Astrocyte (in vitro differentiated cells and primary cell): Measurements from ENCODE around the gene PLEKHG5. TPM values are rescaled to one million over a fixed set of nuclear protein-coding genes. Genes with fewer than 3 reads are reported as not detected.
"Not testable (repeated sequence)": the region's sequence is repeated elsewhere in the genome, so short reads cannot be mapped to it uniquely, and the experiment has no call there.

ENCODE experiments used
- DNase-seq: peaks from one replicate; pipeline ENCODE4 v3.0.0-alpha.2; 2010; ENCODE audit warnings: low read depth
- FAIRE-seq: peaks from 2 replicates; lab custom pipeline; 2011; peaks lifted over from hg19 to GRCh38; lab: Jason Lieb, UNC
- H2AFZ ChIP-seq: 2 replicates; pipeline ENCODE4 v1.6.0; 2012; ENCODE audit warnings: low read depth, low read length, inconsistent platforms
- H3K27ac ChIP-seq: 2 replicates; pipeline ENCODE4 v1.5.1; 2011; ENCODE audit warnings: low read depth, low read length, inconsistent platforms
- H3K27me3 ChIP-seq: 2 replicates; pipeline ENCODE4 v1.6.0; 2011; ENCODE audit warnings: low read length, inconsistent platforms; ENCODE audit not compliant: insufficient read depth
- H3K36me3 ChIP-seq: 2 replicates; pipeline ENCODE4 v1.5.1; 2011; ENCODE audit warnings: low read length, inconsistent platforms; ENCODE audit not compliant: insufficient read depth
- H3K4me1 ChIP-seq: 2 replicates; pipeline ENCODE4 v1.5.1; 2011; ENCODE audit warnings: low read length, inconsistent platforms; ENCODE audit not compliant: insufficient read depth
- H3K4me2 ChIP-seq: 2 replicates; pipeline ENCODE4 v1.6.0; 2012; ENCODE audit warnings: low read length, inconsistent platforms
- H3K4me3 ChIP-seq: 2 replicates; pipeline ENCODE4 v1.5.1; 2011; ENCODE audit warnings: low read depth, mild to moderate bottlenecking, low read length, inconsistent platforms; ENCODE audit not compliant: insufficient read depth
- H3K79me2 ChIP-seq: 2 replicates; pipeline ENCODE4 v1.6.0; 2012; ENCODE audit warnings: mild to moderate bottlenecking, low read length, inconsistent platforms; ENCODE audit not compliant: insufficient read depth
- H3K9ac ChIP-seq: 2 replicates; pipeline ENCODE4 v1.6.0; 2012; ENCODE audit warnings: mild to moderate bottlenecking, low read length, inconsistent platforms
- H3K9me3 ChIP-seq: 2 replicates; pipeline ENCODE4 v1.5.1; 2012; ENCODE audit warnings: low read depth, mild to moderate bottlenecking, low read length, inconsistent platforms; ENCODE audit not compliant: insufficient read depth
- H4K20me1 ChIP-seq: 2 replicates; pipeline ENCODE4 v1.6.0; 2012; ENCODE audit warnings: low read length, inconsistent platforms; ENCODE audit not compliant: insufficient read depth
- H3K27ac Mint-ChIP-seq: one replicate; pipeline ENCODE4 v1.8.0; 2021; ENCODE audit warnings: mild to moderate bottlenecking, mixed read lengths; ENCODE audit not compliant: unreplicated experiment
- H3K27me3 Mint-ChIP-seq: one replicate; pipeline ENCODE4 v1.8.0; 2021; ENCODE audit warnings: low read depth, mixed read lengths; ENCODE audit not compliant: unreplicated experiment
- H3K36me3 Mint-ChIP-seq: one replicate; pipeline ENCODE4 v1.8.0; 2021; ENCODE audit warnings: low read depth, mixed read lengths; ENCODE audit not compliant: unreplicated experiment
- H3K4me1 Mint-ChIP-seq: one replicate; pipeline ENCODE4 v1.8.0; 2021; ENCODE audit warnings: low read depth, mixed read lengths; ENCODE audit not compliant: unreplicated experiment
- H3K4me3 Mint-ChIP-seq: one replicate; pipeline ENCODE4 v1.8.0; 2021; ENCODE audit warnings: mild to moderate bottlenecking, moderate library complexity, mixed read lengths; ENCODE audit not compliant: unreplicated experiment
- H3K9me3 Mint-ChIP-seq: one replicate; pipeline ENCODE4 v1.8.0; 2021; ENCODE audit warnings: mild to moderate bottlenecking, mixed read lengths; ENCODE audit not compliant: unreplicated experiment
- EZH2 ChIP-seq: IDR thresholded peaks from 2 replicates; pipeline ENCODE4 v1.6.1; 2012; ENCODE audit warnings: mild to moderate bottlenecking, low read length, inconsistent platforms; ENCODE audit not compliant: insufficient read depth
- total RNA-seq: library from RNA; stranded (reverse); gene quantifications from 2 replicates; pipeline ENCODE4 v1.2.1, GENCODE V29; 2021
- TF ChIP-seq, protein P1 (sequence below): IDR thresholded peaks from 2 replicates; pipeline ENCODE4 v1.5.1; 2011; ENCODE audit warnings: low read depth, mild to moderate bottlenecking, inconsistent platforms, low read length, moderate library complexity; ENCODE audit not compliant: insufficient read depth

Gene PLEKHG5
- total RNA-seq, 1 donor from 2014 or later, result 25.1 TPM

GRCh38 chr1:6435547-6435946 lies 55.9 kb downstream of the PLEKHG5 start:
- no peaks in the 10 kb centered on the region for H3K36me3 Mint-ChIP-seq
- no peak overlapping the region for H2AFZ ChIP-seq
- H3K4me1 Mint-ChIP-seq, result no peaks in the 10 kb centered on the region
- H3K4me3 ChIP-seq, result no peak overlapping the region
- H3K27me3 Mint-ChIP-seq, result peaks cover 59% of the 10 kb centered on the region
- no peak for TF ChIP-seq EZH2
- TF ChIP-seq, protein P1, sequence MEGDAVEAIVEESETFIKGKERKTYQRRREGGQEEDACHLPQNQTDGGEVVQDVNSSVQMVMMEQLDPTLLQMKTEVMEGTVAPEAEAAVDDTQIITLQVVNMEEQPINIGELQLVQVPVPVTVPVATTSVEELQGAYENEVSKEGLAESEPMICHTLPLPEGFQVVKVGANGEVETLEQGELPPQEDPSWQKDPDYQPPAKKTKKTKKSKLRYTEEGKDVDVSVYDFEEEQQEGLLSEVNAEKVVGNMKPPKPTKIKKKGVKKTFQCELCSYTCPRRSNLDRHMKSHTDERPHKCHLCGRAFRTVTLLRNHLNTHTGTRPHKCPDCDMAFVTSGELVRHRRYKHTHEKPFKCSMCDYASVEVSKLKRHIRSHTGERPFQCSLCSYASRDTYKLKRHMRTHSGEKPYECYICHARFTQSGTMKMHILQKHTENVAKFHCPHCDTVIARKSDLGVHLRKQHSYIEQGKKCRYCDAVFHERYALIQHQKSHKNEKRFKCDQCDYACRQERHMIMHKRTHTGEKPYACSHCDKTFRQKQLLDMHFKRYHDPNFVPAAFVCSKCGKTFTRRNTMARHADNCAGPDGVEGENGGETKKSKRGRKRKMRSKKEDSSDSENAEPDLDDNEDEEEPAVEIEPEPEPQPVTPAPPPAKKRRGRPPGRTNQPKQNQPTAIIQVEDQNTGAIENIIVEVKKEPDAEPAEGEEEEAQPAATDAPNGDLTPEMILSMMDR, result no peak
- H3K4me2 ChIP-seq, result no peak overlapping the region
- peaks cover 3% of the 10 kb centered on the region for H3K4me1 ChIP-seq
- H3K36me3 ChIP-seq, result no peaks in the 10 kb centered on the region
- H3K9me3 ChIP-seq, result no peaks in the 10 kb centered on the region
- H3K27ac Mint-ChIP-seq, result no peak overlapping the region
- H3K27ac ChIP-seq, result no peak overlapping the region
- H4K20me1 ChIP-seq, result peaks cover 3% of the 10 kb centered on the region
- no peak overlapping the region for H3K9ac ChIP-seq
- no peak for FAIRE-seq
- peaks cover 7% of the 10 kb centered on the region for H3K27me3 ChIP-seq
- no peak for DNase-seq
- no peak overlapping the region for H3K4me3 Mint-ChIP-seq
- H3K79me2 ChIP-seq, result no peaks in the 10 kb centered on the region
- H3K9me3 Mint-ChIP-seq, result no peaks in the 10 kb centered on the region

- TF ChIP-seq, protein P1, result no peak
- no peak for TF ChIP-seq EZH2
- FAIRE-seq, result no peak
- H2AFZ ChIP-seq, result no peak overlapping the region
Observed at GRCh38 chr1:6435129-6435528, 56.3 kb downstream of the PLEKHG5 start.

DNA sequence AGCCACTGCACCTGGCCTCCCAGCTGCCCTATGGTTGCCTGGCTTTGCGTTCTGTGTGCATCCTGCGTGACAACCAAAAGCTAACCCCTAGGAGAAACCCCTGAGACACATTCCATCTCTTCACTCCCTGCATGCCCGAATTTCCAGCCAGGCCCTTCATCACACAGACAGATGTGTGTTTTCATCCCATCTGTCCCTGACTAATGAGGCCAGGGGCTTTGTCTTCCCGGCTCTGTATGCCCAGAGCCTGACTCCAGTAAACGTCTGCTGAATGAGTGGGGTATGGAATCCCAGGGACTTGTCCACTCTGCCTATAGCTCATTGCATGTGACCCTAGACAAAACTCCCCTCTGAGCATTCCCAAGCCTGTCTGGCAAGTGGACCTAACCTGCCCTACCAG lies 57.3 kb downstream of the PLEKHG5 start:
- peaks cover 3% of the 10 kb centered on the region for H4K20me1 ChIP-seq
- no peak overlapping the region for H2AFZ ChIP-seq
- Mint-ChIP-seq H3K9me3 (no peaks in the 10 kb centered on the region), H3K4me1 (peaks cover 5% of the 10 kb centered on the region), H3K4me3 (no peak overlapping the region), H3K27me3 (peaks cover 64% of the 10 kb centered on the region), H3K36me3 (no peaks in the 10 kb centered on the region), H3K27ac (no peak overlapping the region)
- H3K4me1 ChIP-seq, result peaks cover 3% of the 10 kb centered on the region
- no peak for DNase-seq
- H3K4me3 ChIP-seq, result no peak overlapping the region
- H3K9ac ChIP-seq, result no peak overlapping the region
- TF ChIP-seq, protein P1, result no peak
- no peak for TF ChIP-seq EZH2
- H3K27me3 ChIP-seq, result peaks cover 10% of the 10 kb centered on the region
- no peak overlapping the region for H3K4me2 ChIP-seq
- no peaks in the 10 kb centered on the region for H3K9me3 ChIP-seq
- FAIRE-seq, result no peak
- H3K79me2 ChIP-seq, result no peaks in the 10 kb centered on the region
- H3K36me3 ChIP-seq, result no peaks in the 10 kb centered on the region
- no peak overlapping the region for H3K27ac ChIP-seq

More at GRCh38 chr1:6435129-6435528, 56.3 kb downstream of the PLEKHG5 start:
- Mint-ChIP-seq H3K9me3 (no peaks in the 10 kb centered on the region), H3K27me3 (peaks cover 63% of the 10 kb centered on the region), H3K36me3 (no peaks in the 10 kb centered on the region), H3K4me3 (no peak overlapping the region), H3K4me1 (peaks cover 3% of the 10 kb centered on the region), H3K27ac (no peak overlapping the region)
- Histone ChIP-seq H3K27ac (no peak overlapping the region), H4K20me1 (peaks cover 3% of the 10 kb centered on the region), H3K4me1 (peaks cover 3% of the 10 kb centered on the region), H3K27me3 (peaks cover 10% of the 10 kb centered on the region), H3K4me2 (no peak overlapping the region), H3K36me3 (no peaks in the 10 kb centered on the region), H3K79me2 (no peaks in the 10 kb centered on the region), H3K4me3 (no peak overlapping the region), H3K9ac (no peak overlapping the region), H3K9me3 (no peaks in the 10 kb centered on the region)
- no peak for DNase-seq

DNA sequence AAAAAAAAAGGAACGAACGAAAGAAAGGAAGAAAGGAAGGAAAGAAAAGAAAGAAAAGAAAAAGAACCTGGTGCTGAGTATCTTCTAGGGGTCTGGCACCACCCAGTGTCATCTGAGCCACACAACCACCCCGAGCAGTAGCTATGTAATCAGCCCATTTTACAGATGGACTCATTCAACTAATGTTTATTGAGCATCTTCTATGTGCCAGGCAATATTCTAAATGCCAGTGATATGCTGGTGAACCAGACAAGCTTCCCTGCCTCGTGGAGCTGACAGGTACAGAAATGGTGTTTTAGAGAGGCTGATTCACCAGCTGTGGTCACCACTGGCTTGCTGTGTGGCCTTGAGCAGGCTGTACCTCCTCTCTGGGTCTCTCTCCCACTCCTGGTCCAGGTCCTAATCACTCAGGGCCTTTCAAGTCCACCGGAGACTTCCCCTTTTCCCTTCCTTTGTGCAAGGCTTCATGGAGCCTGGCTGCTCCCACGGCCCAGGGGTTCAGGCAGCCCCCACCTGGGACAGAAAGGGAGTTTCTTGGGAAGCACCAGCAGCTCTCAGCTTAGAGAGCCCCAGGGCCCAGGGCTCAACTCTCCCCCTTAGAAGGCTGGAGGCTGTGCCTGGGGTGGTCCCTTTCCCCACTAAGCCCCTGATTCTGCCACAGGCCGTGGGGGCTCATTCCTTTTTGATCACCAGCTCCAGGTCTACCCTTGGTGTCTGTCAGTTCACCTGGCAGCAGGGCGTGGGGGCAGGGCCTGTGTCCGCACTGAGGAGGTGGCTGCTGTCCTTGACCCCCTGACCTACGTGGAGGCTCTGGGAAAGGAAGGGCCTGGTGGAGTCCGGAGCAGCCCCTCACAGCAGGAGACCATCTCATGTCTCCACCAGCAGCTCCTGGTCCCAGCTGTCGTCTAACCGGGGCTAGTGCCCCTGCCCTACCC lies 59.6 kb downstream of the PLEKHG5 start:
- not testable (repeated sequence) for H4K20me1 ChIP-seq, DNase-seq, H3K4me2 ChIP-seq, H3K4me3 Mint-ChIP-seq, H3K4me3 ChIP-seq, H3K9me3 Mint-ChIP-seq, H3K9me3 ChIP-seq, H3K27ac Mint-ChIP-seq, H2AFZ ChIP-seq, FAIRE-seq, H3K4me1 ChIP-seq, H3K36me3 Mint-ChIP-seq, H3K27ac ChIP-seq, H3K4me1 Mint-ChIP-seq, H3K79me2 ChIP-seq, H3K9ac ChIP-seq, H3K36me3 ChIP-seq
- peaks cover 12% of the 10 kb centered on the region for H3K27me3 ChIP-seq
- peaks cover 60% of the 10 kb centered on the region for H3K27me3 Mint-ChIP-seq
